ENCODE measurements around the gene TMEM9. TPM values are rescaled to one million over a fixed set of nuclear protein-coding genes. Genes with fewer than 3 reads are reported as not detected.
A peak's percentile ranks its signal among the peaks of the same experiment; 100 is the strongest.

The TMEM9 gene
- 388 and 475 TPM in 2 replicates for total RNA-seq (2014; rRNA removed; shearing (Covaris generic); ENCODE audit: low replicate concordance)

GRCh38 chr1:201154389-201155165 is at the start of gene TMEM9:
TMEM9 (minus strand) TSS chr1:201154474; CDS start chr1:201153923, 551 bp downstream.
- peak; percentile 93 for DNase-seq (ENCODE audit: low read depth)
- in situ Hi-C loops (cut with HindIII; ENCODE audit: low pct_unique_long_range_greater_than_20kb, low sequenced_read_pairs) = no loop called here

GRCh38 chr1:201198598-201198997 is 44.3 kb upstream of the TMEM9 start:
- in situ Hi-C loops (cut with HindIII; ENCODE audit: low pct_unique_long_range_greater_than_20kb, low sequenced_read_pairs) = no loop called here
- no peak for DNase-seq (ENCODE audit: low read depth)

GRCh38 chr1:201194046-201194445 is 39.8 kb upstream of the TMEM9 start:
- DNase-seq (ENCODE audit: low read depth) = no peak
- in situ Hi-C loops (cut with HindIII; ENCODE audit: low pct_unique_long_range_greater_than_20kb, low sequenced_read_pairs) = no loop called here

DNA sequence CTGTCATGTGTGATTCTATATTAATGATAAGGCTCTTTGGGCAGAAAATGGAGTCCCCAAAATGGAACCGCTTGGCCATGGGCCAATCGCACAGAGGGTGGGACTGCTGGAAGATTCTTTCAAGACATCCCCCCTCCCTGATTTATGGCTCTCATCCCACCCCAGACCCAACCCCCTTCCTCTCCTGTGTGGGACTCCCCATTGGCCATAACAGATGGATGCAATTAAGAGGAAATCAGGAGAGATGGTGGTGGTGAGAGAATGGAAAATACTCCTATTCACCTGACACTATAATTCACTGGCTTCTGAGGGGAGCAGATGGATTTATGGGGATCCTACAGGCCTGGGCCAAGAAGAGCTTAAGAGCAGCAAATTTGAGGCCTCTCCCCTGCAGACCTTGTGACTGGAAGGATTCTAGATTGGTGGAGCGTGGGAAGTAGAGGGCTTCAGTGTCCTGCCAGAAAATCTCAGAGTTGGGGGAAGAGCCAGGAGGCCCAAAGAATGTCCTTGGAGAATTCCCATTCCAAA is 38.1 kb upstream of the TMEM9 start:
- DNase-seq (ENCODE audit: low read depth) = no peak
- in situ Hi-C loops (cut with HindIII; ENCODE audit: low pct_unique_long_range_greater_than_20kb, low sequenced_read_pairs) = no loop called here

- DNase-seq (ENCODE audit: low read depth) = peak; percentile 97
- in situ Hi-C loops (cut with HindIII; ENCODE audit: low pct_unique_long_range_greater_than_20kb, low sequenced_read_pairs) = no loop called here
Observed at GRCh38 chr1:201191653-201192260, 37.5 kb upstream of the TMEM9 start.

DNA sequence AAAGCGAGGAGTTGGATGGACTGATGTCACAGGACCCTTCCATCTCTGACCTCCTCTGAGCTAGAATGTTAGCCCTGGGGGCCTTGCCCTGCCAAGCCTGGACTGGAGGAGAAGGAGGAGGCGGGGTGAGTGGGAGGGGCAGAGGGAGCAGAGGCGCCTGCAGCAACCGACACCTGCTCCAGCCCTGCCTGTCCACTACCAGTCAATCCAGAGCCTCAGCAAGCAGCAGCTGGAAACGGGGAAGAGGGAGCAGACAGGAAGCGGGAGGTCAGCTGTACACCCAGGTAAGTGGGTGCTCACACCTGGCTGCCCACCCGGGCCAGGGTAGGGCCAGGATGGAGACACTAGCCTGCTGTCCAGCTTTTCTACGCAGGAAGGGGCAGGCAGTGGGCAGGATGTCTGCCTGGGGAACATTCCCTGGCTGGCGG is 36.4 kb upstream of the TMEM9 start, which contains the start of gene IGFN1:
Gene IGFN1 (plus strand): TSS at position 201 of the 428 bp plus-strand sequence. CDS start 2,470 bp downstream, outside the sequence.
- peak; percentile 93 for DNase-seq (ENCODE audit: low read depth)
- in situ Hi-C loops (cut with HindIII; ENCODE audit: low pct_unique_long_range_greater_than_20kb, low sequenced_read_pairs) = no loop called here

- DNase-seq (ENCODE audit: low read depth) = no peak
- in situ Hi-C loops (cut with HindIII; ENCODE audit: low pct_unique_long_range_greater_than_20kb, low sequenced_read_pairs) = no loop called here
Observed at GRCh38 chr1:201190005-201190404, 35.7 kb upstream of the TMEM9 start.

DNA sequence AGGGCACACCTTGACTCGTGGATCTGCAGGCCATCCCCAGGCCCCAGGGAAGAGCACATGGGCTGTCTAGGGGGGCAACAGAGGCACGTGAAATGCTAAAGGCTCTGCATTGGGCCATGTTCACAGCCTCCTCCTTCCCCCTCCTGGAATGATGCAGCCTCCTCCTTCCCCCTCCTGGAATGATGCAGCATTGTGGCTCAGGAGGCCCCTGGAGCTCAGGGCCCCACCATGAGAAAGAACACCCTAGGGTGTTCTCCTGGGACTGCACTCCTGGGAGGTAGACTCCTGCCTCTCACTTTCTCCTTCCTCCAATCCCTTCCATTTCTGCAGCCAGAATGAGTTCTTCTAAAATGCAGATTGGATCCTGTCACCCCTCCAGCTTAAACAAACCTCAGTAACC is 34.8 kb upstream of the TMEM9 start:
- in situ Hi-C loops (cut with HindIII; ENCODE audit: low pct_unique_long_range_greater_than_20kb, low sequenced_read_pairs) = no loop called here
- DNase-seq (ENCODE audit: low read depth) = no peak

GRCh38 chr1:201186192-201186591 is 31.9 kb upstream of the TMEM9 start:
- DNase-seq (ENCODE audit: low read depth) = no peak
- in situ Hi-C loops (cut with HindIII; ENCODE audit: low pct_unique_long_range_greater_than_20kb, low sequenced_read_pairs) = no loop called here

GRCh38 chr1:201185527-201186128 is 31.4 kb upstream of the TMEM9 start:
- in situ Hi-C loops (cut with HindIII; ENCODE audit: low pct_unique_long_range_greater_than_20kb, low sequenced_read_pairs) = no loop called here

DNA sequence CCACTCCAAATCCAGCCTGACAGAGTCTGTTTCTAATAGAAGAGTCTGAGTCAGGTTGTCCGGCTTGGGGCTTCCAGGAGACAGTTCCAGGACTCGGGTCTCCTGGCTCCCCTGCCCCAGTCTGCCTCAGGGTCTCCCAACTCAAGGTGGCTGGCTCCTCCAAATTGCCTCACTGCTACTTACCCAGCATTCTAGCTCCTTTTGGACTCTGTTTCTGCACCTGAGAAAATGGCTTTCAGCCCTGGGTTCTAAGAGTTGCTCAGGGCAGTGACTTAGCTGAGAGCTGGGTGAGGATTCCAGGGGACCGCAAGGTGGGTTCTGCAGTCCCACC is 30.8 kb upstream of the TMEM9 start:
- in situ Hi-C loops (cut with HindIII; ENCODE audit: low pct_unique_long_range_greater_than_20kb, low sequenced_read_pairs) = no loop called here
- no peak for DNase-seq (ENCODE audit: low read depth)

More at GRCh38 chr1:201185527-201186128, 31.4 kb upstream of the TMEM9 start:
- DNase-seq (ENCODE audit: low read depth) = no peak

GRCh38 chr1:201184307-201185122 is 30.2 kb upstream of the TMEM9 start:
- in situ Hi-C loops (cut with HindIII; ENCODE audit: low pct_unique_long_range_greater_than_20kb, low sequenced_read_pairs) = no loop called here
- DNase-seq (ENCODE audit: low read depth) = peak; percentile 99

GRCh38 chr1:201183753-201184152 is 29.5 kb upstream of the TMEM9 start:
- in situ Hi-C loops (cut with HindIII; ENCODE audit: low pct_unique_long_range_greater_than_20kb, low sequenced_read_pairs) = no loop called here
- no peak for DNase-seq (ENCODE audit: low read depth)

GRCh38 chr1:201183209-201183608 is 28.9 kb upstream of the TMEM9 start:
- no peak for DNase-seq (ENCODE audit: low read depth)
- in situ Hi-C loops (cut with HindIII; ENCODE audit: low pct_unique_long_range_greater_than_20kb, low sequenced_read_pairs) = no loop called here

DNA sequence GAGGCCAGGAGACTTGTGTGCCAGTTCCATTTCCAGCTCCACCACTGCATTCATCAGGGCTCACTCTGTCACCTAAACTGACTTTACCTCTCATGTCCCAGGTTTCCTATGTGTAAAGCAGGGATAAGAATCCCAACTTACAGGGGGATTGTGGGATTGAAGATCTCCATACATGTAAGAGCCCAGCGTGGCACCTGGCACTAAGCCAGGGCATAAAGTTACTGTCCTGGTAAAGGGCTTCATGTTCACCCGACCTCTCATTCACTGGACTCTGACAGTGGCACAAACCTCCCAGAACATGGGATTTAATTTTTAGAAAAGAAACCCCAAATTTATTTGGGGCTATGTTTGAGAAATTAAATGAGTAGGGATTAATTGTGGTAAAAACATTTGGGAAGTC is 27.5 kb upstream of the TMEM9 start:
- no peak for DNase-seq (ENCODE audit: low read depth)

DNA sequence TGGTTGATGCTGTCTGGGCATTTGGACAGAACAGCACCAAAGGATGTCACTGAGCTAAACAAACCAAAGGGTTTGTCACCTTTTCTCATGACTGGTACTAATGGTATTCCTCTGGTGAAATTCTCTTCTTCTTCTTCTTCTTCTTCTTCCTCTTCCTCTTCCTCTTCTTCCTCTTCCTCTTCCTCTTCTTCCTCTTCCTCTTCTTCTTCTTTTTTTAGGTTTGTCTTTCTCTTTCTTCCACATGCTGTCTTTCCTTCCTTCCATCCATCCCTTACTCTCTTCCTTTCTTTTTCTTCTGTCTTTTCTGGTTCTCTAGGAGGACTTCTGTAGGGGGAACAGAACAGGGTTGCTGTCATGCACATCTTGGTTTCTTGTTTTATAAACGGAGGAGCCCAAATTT is 27.0 kb upstream of the TMEM9 start:
- in situ Hi-C loops (cut with HindIII; ENCODE audit: low pct_unique_long_range_greater_than_20kb, low sequenced_read_pairs) = no loop called here

More for the DNA sequence above, 27.5 kb upstream of the TMEM9 start:
- in situ Hi-C loops (cut with HindIII; ENCODE audit: low pct_unique_long_range_greater_than_20kb, low sequenced_read_pairs) = no loop called here

DNA sequence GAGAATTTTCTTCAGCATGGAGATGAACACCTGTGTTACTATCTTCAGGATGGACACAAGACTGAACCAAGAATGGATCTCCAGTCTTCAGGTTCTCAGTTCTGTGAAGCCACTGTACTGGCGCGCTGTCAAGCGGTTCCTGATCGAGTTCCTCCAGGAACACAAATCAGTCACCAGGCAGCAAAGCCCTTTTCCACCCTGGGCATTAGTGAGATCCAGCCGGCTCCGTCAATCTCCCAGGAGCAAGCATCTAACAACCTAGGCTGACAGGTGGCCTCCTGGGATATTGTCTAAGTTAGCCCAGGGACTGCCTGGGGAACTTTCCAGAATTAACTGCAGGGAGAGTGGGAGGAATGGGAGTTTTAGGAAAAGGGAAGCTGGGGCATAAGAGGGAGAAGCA is 26.6 kb upstream of the TMEM9 start:
- DNase-seq (ENCODE audit: low read depth) = no peak
- in situ Hi-C loops (cut with HindIII; ENCODE audit: low pct_unique_long_range_greater_than_20kb, low sequenced_read_pairs) = no loop called here

More for the DNA sequence above, 27.0 kb upstream of the TMEM9 start:
- no peak for DNase-seq (ENCODE audit: low read depth)

DNA sequence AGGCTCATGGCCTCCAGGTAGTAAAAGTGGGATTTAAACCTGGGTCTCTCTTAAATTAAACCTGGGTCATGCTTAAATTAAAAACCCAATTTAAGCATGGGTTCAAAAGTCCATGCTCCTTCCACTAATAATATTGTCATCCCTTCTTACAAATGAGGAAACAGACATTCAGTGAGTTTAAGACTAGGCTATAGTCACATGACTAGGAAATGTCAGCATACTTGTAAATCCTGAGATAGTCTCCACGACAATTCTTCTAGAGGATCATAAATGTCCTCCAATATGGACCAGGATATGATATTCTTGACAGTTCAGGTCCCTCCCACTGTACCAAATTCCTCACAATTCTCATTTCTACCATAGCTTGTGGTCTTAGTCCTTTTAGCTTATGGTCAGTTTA is 25.9 kb upstream of the TMEM9 start:
- in situ Hi-C loops (cut with HindIII; ENCODE audit: low pct_unique_long_range_greater_than_20kb, low sequenced_read_pairs) = no loop called here
- DNase-seq (ENCODE audit: low read depth) = no peak

All from Caki2 (cell line).